GM13976 (cell line): Measurements from ENCODE around the gene KIRREL3.

Source experiments
- DNase-seq: peaks from one replicate; pipeline ENCODE4 v3.0.0; 2012; ENCODE audit warnings: low spot score
- in situ Hi-C: fragments of 300-500 bp; cut with MboI; formaldehyde crosslinking; loops from one replicate; pipeline ENCODE4 v1.12.0; 2022; ENCODE audit warnings: low sequenced_read_pairs, mixed read lengths, inconsistent platforms; ENCODE audit not compliant: unreplicated experiment
- TF ChIP-seq, protein P1 (sequence below): IDR thresholded peaks from 2 replicates; pipeline ENCODE4 v1.5.1; 2012; ENCODE audit warnings: borderline replicate concordance, mild to moderate bottlenecking; ENCODE audit not compliant: insufficient read depth; ENCODE audit errors: extremely low read depth, missing control alignments, control extremely low read depth

The KIRREL3 gene

GRCh38 chr11:126467046-126467370 is 533.6 kb downstream of the KIRREL3 start:
- no peak for DNase-seq
- in situ Hi-C loops: no loop called here
- TF ChIP-seq, protein P1, sequence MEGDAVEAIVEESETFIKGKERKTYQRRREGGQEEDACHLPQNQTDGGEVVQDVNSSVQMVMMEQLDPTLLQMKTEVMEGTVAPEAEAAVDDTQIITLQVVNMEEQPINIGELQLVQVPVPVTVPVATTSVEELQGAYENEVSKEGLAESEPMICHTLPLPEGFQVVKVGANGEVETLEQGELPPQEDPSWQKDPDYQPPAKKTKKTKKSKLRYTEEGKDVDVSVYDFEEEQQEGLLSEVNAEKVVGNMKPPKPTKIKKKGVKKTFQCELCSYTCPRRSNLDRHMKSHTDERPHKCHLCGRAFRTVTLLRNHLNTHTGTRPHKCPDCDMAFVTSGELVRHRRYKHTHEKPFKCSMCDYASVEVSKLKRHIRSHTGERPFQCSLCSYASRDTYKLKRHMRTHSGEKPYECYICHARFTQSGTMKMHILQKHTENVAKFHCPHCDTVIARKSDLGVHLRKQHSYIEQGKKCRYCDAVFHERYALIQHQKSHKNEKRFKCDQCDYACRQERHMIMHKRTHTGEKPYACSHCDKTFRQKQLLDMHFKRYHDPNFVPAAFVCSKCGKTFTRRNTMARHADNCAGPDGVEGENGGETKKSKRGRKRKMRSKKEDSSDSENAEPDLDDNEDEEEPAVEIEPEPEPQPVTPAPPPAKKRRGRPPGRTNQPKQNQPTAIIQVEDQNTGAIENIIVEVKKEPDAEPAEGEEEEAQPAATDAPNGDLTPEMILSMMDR: no peak

DNA sequence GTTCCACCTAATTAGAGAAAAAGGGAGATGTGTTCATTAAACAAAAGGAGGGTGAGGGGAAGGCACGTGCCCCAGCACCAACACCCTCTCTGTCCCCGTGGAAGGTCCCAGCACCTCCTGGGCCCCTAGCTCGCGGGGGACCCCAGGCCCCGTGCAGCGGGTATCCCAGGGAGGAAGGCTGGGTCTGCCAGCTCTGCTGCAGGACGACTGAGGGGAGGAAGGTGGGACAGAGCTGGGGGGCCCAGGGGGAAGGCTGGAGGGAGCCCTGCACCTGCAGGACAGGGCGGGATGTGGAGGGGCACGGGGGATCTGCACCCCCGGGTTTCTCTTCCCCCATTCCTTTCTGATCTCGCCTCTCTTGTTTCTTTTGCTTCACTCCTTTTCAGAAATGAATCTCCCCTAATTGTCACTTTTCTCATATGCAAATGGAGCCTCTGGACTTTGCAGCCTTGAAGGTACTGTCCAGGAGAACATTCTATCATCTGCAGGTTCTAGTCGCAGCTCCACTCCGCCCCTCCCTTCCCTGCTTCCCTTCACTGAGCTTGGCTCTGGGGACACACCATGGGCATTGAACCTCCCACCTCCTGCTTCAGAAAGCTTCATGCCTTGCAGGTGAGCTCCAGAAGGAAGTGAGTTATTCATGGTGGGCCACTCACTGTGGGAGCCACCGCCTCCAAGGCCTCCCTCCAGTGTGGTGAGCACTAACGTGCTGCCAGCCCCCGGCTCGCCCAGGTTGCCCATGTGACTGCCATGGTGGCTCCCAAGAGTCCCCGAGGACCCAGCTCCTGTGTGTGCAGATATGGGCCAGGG is 534.1 kb downstream of the KIRREL3 start:
- in situ Hi-C loops: no loop called here
- no peak for DNase-seq
- TF ChIP-seq, protein P1: no peak

DNA sequence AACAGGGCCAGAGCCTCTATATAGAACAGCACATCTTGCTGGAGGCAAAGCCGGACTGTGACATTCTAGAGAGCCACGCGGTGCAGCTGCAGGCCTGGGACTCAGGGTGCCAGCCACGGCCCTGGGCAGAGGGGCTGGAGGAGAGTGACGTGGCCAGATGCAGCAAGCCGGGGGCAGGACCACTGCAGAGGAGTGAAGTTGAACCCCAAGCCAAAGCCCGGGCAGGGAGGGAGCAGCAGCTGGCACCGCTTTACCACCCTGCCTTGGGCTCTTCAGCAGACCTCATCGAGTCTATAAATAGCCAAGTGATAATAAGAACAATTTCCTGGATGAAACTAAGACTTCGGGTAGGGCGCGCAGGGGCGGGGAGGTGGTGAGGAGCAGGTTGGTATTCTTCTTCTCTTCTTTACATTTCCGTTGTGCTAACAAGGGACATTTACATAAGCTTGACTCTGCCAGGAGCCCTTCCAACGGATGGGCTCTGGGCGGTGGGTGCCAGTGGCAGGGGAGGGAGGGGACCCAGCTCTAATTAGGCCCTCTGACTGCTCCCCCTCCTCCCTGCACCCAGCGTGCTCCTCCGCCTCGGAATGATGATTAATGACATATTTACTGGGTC is 534.9 kb downstream of the KIRREL3 start:
- TF ChIP-seq, protein P1: no peak
- in situ Hi-C loops: no loop called here
- no peak for DNase-seq

GRCh38 chr11:126464796-126465195 is 535.8 kb downstream of the KIRREL3 start:
- TF ChIP-seq, protein P1: no peak
- no peak for DNase-seq
- in situ Hi-C loops: no loop called here

DNA sequence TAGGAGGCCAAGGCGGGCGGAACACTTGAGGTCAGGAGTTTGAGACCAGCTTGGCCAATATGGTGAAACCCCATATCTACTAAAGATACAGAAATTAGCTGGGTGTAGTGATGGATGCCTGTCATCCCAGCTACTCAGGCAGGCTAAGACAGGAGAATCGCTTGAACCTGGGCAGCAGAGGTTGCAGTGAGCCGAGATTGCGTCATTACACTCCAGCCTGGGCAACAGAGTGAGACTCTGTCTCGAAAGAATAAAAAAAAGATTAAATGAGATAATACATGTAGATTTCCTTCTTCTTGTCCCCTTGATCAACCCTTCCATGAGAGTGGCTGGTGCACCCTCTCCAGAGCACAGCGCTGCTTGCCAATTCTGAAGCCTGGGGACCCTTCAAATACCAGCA is 538.1 kb downstream of the KIRREL3 start:
- DNase-seq: no peak
- in situ Hi-C loops: no loop called here
- TF ChIP-seq, protein P1: no peak

GRCh38 chr11:126461996-126462395 is 538.6 kb downstream of the KIRREL3 start:
- no peak for DNase-seq
- in situ Hi-C loops: no loop called here
- TF ChIP-seq, protein P1: no peak

GRCh38 chr11:126461096-126461440 is 539.5 kb downstream of the KIRREL3 start:
- no peak for DNase-seq
- TF ChIP-seq, protein P1: no peak
- in situ Hi-C loops: no loop called here
